Measurements from ENCODE around the gene PAAF1.

DNA sequence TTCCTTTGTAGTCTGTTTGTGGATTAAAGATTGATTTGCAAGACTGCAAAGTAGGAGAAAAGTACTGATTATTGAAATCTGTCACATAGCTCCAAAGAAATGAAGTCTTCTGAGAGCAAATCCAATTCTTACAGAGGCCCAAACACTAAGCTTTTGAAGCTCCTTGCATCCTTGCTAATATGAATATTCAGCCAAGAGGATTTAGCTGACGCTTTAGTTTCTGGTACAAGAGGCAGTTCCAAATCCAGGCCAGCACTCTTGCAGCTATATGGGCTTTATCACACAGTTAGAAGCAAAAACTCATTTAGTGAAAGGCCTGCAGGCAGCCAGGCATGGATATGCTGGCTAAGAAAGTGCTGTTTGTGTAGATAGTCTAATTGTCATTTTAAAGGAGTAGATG, 12.7 kb downstream of the PAAF1 start:
- no peak for TF ChIP-seq POLR2A (IDR thresholded peaks at IDR 0.05)
- TF ChIP-seq POLR2AphosphoS5 (IDR thresholded peaks at IDR 0.05), result no peak
- TF ChIP-seq, protein P1, sequence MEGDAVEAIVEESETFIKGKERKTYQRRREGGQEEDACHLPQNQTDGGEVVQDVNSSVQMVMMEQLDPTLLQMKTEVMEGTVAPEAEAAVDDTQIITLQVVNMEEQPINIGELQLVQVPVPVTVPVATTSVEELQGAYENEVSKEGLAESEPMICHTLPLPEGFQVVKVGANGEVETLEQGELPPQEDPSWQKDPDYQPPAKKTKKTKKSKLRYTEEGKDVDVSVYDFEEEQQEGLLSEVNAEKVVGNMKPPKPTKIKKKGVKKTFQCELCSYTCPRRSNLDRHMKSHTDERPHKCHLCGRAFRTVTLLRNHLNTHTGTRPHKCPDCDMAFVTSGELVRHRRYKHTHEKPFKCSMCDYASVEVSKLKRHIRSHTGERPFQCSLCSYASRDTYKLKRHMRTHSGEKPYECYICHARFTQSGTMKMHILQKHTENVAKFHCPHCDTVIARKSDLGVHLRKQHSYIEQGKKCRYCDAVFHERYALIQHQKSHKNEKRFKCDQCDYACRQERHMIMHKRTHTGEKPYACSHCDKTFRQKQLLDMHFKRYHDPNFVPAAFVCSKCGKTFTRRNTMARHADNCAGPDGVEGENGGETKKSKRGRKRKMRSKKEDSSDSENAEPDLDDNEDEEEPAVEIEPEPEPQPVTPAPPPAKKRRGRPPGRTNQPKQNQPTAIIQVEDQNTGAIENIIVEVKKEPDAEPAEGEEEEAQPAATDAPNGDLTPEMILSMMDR (IDR thresholded peaks at IDR 0.05), result no peak

Data from sigmoid colon (tissue), 4 donors.